AG09319 (cell line): ENCODE measurements around the gene KIAA1210.
A peak's percentile ranks its signal among the peaks of the same experiment; 100 is the strongest.

ENCODE experiments used
- DNase-seq: peaks from one replicate; pipeline ENCODE4 v3.0.0-alpha.2; 2010; ENCODE audit warnings: low read depth; ENCODE audit errors: extremely low read depth
- CTCF ChIP-seq: IDR thresholded peaks from 2 replicates; pipeline ENCODE4 v1.5.1; 2011; ENCODE audit warnings: low read depth, mild to moderate bottlenecking, inconsistent platforms, low read length, moderate library complexity

The KIAA1210 gene

GRCh38 chrX:119130911-119131310 lies 3.3 kb upstream of the KIAA1210 start:
- TF ChIP-seq CTCF, result no peak
- peak; percentile 12 for DNase-seq

- DNase-seq, result no peak
- no peak for TF ChIP-seq CTCF
Measured at GRCh38 chrX:119121341-119121740, 6.3 kb downstream of the KIAA1210 start.

- DNase-seq, result peak; percentile 7
- TF ChIP-seq CTCF, result peak; percentile 82
Measured at GRCh38 chrX:119118780-119119395, 8.7 kb downstream of the KIAA1210 start.

GRCh38 chrX:119107206-119107605 lies 20.4 kb downstream of the KIAA1210 start:
- DNase-seq, result no peak
- TF ChIP-seq CTCF, result no peak

- TF ChIP-seq CTCF, result no peak
Measured at GRCh38 chrX:119105826-119106225, 21.8 kb downstream of the KIAA1210 start.

GRCh38 chrX:119101168-119101567 lies 26.4 kb downstream of the KIAA1210 start:
- TF ChIP-seq CTCF, result no peak

More at GRCh38 chrX:119105826-119106225, 21.8 kb downstream of the KIAA1210 start:
- peak; percentile 31 for DNase-seq

GRCh38 chrX:119095936-119096335 lies 31.7 kb downstream of the KIAA1210 start:
- DNase-seq, result no peak
- TF ChIP-seq CTCF, result no peak

More at GRCh38 chrX:119101168-119101567, 26.4 kb downstream of the KIAA1210 start:
- DNase-seq, result no peak
